Renal cortical epithelial cell (primary cell): ENCODE results near the gene KLF18. TPM values are rescaled to one million over a fixed set of nuclear protein-coding genes. Genes with fewer than 3 reads are reported as not detected.
"Not testable (repeated sequence)": the region's sequence is repeated elsewhere in the genome, so short reads cannot be mapped to it uniquely, and the experiment has no call there.

Source experiments
- DNase-seq: peaks from one replicate; pipeline ENCODE4 v3.0.0-alpha.2; 2011; ENCODE audit warnings: low read depth
- total RNA-seq: library from RNA; depleted of rRNA; stranded (reverse); fragments of >200 nt; gene quantifications from 2 replicates; pipeline ENCODE4 v1.2.3, GENCODE V29; 2014

Gene KLF18
- total RNA-seq, 1 donor from 2014 or later = not detected

DNA sequence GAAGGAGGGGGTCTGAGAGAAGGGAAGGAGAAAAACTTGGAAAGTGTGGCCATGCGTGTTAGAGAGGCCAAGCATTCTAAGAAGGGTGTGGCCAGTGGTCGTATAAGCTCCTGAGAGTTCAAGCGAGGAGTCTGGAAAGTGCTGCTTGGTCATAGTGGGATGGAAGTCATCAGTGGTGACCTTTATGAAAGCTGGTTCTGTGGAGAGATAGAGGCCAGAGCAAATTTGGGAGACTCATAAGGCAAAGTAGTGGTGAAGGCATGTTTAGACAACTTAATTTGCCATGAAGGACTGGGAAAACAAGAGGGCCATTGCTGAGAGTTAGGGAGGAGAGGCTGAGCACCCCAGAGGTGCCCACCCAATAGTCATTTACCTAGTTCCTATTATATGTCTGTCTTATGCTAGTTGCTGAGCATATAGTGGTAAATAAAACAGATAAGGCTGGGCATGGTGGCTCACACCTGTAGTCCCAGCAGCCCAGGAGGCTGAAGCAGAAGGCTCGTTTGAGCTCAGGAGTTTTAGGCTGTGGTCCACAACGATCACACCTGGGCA, 21.0 kb downstream of the KLF18 start:
- no peak for DNase-seq

- DNase-seq = no peak
These were observed 21.9 kb downstream of the KLF18 start for GRCh38 chr1:44119525-44119924.

DNA sequence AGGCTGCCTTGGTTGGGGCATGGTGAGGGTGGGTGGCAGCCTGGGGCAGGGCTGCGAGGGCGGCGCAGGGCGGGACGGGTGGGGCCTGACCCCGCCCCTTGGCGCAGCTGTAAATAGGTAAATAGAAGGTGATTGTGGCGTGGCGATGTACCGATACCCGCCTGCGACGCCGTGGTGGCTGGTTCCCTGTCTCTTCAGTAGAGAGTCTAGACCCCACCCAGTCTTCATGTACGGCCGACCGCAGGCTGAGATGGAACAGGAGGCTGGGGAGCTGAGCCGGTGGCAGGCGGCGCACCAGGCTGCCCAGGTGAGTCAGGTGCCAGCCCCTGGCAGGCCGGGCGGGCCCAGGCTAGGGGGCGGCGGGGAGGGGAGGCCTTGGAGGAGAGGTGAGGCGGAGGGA, 22.7 kb downstream of the KLF18 start, which contains the start of gene KLF17:
TSS of gene KLF17 (plus strand) at position 140 of the 400 bp plus-strand sequence. CDS start at position 227, 87 bp downstream.
- DNase-seq = no peak

DNA sequence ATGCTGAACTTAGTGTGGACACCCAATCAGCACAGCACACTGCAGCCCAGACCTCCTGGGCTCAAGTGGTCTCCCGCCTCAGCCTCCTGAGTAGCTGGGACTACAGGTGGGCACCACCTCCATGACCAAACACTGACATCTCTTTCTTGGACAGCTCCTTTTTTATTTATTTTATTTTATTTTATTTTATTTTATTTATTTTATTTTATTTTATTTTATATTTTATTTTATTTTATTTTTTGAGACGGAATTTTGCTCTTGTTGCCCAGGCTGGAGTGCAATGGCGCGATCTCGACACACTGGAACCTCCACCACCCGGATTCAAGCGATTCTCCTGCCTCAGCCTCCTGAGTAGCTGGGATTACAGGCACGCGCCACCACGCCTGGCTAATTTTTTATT, 24.2 kb downstream of the KLF18 start:
- DNase-seq = not testable (repeated sequence)

- no peak for DNase-seq
These were observed 27.3 kb downstream of the KLF18 start for GRCh38 chr1:44114098-44114497.

DNA sequence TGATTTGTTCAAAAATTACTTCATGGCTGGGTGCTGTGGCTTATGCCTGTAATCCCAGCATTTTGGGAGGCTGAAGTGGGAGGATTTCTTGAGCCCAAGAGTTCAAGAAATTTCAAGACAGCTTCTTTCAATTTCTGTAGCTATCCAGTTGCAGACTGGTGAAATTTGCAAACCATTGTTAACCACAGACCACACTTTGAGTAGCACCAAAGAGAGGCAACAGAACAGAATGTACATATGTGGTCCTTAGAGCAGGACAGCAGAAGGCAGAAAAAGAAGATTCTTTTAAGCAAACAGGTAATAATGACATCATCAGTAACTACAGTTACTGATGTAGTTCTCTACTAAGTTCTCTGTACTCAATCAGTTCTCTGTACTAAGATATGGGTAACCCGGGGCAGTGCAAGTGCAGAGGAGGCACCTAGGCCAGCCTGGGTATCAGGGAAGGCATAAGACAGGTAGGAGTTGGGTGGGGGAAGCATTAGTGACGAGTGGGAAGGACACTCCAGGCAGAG, 28.3 kb downstream of the KLF18 start:
- no peak for DNase-seq

DNA sequence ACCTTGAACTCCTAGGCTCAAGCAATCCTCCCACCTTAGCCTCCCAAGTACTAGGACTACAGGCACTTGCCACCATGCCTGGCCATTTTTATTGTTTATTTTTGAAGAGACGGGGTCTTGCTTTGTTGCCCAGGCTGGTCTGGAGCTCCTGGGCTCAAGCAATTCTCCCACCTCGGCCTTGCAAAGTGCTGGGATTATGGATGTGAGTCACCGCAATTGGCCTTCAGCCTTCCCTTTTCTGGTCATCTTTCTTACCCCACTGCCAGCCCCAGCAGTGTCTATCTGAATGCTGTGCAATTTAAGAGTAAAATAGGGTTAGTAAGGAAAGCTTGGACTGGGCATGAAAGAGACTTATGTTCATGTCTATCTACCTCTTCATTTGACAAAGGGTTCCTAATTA, 28.9 kb downstream of the KLF18 start:
- no peak for DNase-seq

GRCh38 chr1:44111861-44112260, 29.6 kb downstream of the KLF18 start:
- DNase-seq = no peak

GRCh38 chr1:44110916-44111315, 30.5 kb downstream of the KLF18 start:
- DNase-seq = no peak

DNA sequence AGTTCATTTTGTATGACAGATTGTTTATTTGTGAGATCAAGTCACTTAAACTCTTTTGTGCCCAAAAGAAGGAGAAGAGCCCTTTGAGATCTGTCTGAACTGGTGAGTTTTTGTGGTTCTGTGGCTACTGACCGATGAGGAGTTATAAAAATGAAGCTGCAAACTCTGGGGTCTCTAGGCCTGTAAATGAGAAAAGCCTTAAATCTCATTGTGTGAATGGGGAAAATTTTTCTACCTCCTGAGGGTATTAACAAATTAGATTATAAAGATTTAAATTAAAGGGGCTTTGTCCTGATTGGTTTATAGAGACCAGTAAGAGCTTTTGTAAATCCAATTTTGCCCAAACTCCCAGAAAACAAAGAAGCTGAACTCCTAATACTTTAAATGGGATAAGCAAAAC, 32.5 kb downstream of the KLF18 start:
- DNase-seq = no peak

- peak; percentile 70 for DNase-seq
These were observed 33.2 kb downstream of the KLF18 start for GRCh38 chr1:44108241-44108640.

DNA sequence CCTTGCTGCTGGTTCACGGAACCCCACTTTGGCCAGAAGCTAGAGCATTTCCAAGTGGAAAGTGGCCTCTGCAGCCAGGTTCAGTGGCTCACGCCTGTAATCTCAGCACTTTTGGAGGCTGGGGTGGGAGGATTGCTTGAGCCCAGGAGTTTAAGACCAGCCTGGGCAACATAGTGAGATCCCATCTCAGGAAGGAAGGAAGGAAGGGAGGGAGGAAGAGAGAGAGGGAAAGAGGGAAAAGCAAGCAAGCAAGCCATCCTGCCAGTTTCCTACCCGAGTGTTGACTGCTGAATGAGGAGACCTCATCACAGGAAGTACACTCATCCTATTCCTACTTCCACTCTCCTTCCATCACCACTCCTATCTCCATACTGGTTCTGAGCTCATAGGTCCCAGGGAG, 35.6 kb downstream of the KLF18 start:
- DNase-seq = no peak

- no peak for DNase-seq
These were observed 37.9 kb downstream of the KLF18 start for GRCh38 chr1:44103270-44104131.

DNA sequence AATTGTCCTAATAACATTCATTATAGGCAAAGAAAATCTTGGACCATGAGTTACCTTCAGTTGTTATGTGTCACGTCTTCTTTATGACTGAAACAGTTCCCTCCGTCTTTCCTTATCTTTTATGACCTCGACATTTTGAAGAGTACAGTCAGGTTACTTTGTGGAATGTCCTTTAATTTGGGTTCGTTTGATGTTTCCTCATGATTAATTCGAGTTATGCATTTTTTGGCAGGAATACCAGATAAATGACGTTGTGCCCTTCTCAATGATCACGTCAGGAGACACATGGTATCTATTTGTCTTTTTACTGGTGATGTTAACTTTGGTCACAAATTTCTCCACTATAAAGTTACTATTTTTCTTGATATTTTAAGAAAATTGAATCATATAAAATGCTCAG, 40.1 kb downstream of the KLF18 start:
- no peak for DNase-seq

DNA sequence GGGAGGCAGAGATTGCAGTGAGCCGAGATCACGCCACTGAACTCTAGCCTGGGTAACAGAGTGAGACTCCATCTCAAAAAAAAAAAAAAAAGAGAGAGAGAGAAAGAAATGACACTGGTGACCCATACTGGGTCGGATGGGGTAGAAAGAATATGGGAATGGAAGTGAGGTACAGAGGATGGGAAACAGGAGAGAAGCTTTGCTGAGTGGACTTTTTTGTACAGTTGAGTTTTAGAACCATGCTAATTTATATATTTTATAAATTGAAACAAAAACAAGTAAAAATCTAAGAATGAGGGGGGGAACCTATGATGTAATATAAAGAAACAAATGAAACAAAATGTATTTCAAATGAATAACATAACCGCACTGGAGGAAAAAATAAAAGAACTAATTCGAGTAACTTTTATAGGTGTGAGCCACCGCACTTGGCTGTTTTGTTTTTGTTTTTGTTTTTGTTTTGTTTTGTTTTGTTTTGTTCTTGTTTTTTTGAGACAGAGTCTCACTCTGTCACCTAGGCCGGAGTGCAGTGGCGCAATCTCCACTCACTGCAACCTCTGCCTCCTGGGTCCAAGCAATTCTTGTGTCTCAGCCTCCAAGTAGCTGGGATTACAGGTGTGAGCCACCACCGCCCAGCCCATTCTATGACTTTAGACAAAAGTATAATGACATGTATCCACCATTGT, 41.1 kb downstream of the KLF18 start:
- no peak for DNase-seq

- DNase-seq = no peak
These were observed 47.4 kb downstream of the KLF18 start for GRCh38 chr1:44094047-44094446.

- no peak for DNase-seq
These were observed 50.8 kb downstream of the KLF18 start for GRCh38 chr1:44090429-44091252.

GRCh38 chr1:44089371-44090048, 51.9 kb downstream of the KLF18 start:
- peak; percentile 26 for DNase-seq
